Suprapubic skin (tissue), 4 donors: ENCODE measurements around the gene MYCT1.

Source experiments
- EP300 ChIP-seq: sonication (generic); formaldehyde crosslinking; IDR thresholded peaks from one replicate; pipeline ENCODE4 v1.6.1; 2017; ENCODE audit warnings: antibody characterized with exemption
- POLR2A ChIP-seq, 2 donors: fragments of 450-650 bp; IDR thresholded peaks; one replicate each; pipeline ENCODE4 v1.6.1; 2017; ENCODE audit warnings: antibody characterized with exemption in 2 of 2, mild to moderate bottlenecking in 2 of 2, moderate library complexity in 2 of 2
- POLR2AphosphoS5 ChIP-seq, 3 donors: sonication (generic); formaldehyde crosslinking; IDR thresholded peaks; one replicate each; pipeline ENCODE4 v1.6.1; 2017; ENCODE audit warnings: antibody characterized with exemption in 3 of 3
- TF ChIP-seq, protein P1 (sequence below), 2 donors: fragments of 200-600 bp in 1 of 2; fragments of 450-650 bp in 1 of 2; sonication (generic) in 1 of 2; IDR thresholded peaks; one replicate each; pipeline ENCODE4 v1.5.1; 2016 to 2019; ENCODE audit warnings: antibody characterized with exemption in 2 of 2, mild to moderate bottlenecking in 1 of 2, moderate library complexity in 1 of 2

DNA sequence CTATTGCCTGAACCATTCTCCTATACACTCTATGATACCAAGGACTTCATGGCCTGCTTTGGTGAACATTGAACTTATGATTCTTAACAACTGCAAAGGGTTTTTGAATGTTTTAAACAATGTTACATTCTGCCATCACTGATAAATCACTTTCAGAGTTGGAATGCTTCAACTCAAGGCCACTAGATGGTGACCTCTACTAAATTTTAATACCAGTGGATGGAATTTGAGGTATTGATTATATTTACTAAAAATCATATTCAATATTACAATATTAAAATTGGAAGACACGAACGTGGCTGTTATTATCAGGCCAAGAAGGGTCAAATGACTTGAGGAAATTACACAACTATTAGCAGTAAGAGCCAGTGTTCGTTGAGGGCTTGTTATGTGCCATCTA lies 18.6 kb downstream of the MYCT1 start:
- TF ChIP-seq, protein P1, sequence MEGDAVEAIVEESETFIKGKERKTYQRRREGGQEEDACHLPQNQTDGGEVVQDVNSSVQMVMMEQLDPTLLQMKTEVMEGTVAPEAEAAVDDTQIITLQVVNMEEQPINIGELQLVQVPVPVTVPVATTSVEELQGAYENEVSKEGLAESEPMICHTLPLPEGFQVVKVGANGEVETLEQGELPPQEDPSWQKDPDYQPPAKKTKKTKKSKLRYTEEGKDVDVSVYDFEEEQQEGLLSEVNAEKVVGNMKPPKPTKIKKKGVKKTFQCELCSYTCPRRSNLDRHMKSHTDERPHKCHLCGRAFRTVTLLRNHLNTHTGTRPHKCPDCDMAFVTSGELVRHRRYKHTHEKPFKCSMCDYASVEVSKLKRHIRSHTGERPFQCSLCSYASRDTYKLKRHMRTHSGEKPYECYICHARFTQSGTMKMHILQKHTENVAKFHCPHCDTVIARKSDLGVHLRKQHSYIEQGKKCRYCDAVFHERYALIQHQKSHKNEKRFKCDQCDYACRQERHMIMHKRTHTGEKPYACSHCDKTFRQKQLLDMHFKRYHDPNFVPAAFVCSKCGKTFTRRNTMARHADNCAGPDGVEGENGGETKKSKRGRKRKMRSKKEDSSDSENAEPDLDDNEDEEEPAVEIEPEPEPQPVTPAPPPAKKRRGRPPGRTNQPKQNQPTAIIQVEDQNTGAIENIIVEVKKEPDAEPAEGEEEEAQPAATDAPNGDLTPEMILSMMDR (IDR thresholded peaks at IDR 0.05): no peak
- TF ChIP-seq EP300 (no peak), POLR2AphosphoS5 (IDR thresholded peaks at IDR 0.05) (no peak), POLR2A (IDR thresholded peaks at IDR 0.05) (no peak)
